Fibroblast of lung (primary cell): ENCODE measurements around the gene ATXN7L1. TPM values are rescaled to one million over a fixed set of nuclear protein-coding genes. Genes with fewer than 3 reads are reported as not detected.

Experiments
- DNase-seq, 2 donors: peaks; one replicate each; pipeline versions ENCODE4 v3.0.0 to v3.0.0-alpha.2; 2010; ENCODE audit warnings: low read depth in 2 of 2
- H2AFZ ChIP-seq: 2 replicates; pipeline ENCODE4 v1.5.1; 2012; ENCODE audit warnings: low read length, control low read depth, inconsistent platforms
- H3K27ac ChIP-seq: 2 replicates; pipeline ENCODE4 v1.5.1; 2011; ENCODE audit warnings: low read length, control low read depth; ENCODE audit not compliant: insufficient read depth
- H3K27me3 ChIP-seq: 2 replicates; pipeline ENCODE4 v1.5.1; 2011; ENCODE audit warnings: mild to moderate bottlenecking, low read length; ENCODE audit not compliant: control insufficient read depth, insufficient read depth
- H3K36me3 ChIP-seq: 2 replicates; pipeline ENCODE4 v1.5.1; 2011; ENCODE audit warnings: low read length; ENCODE audit not compliant: control insufficient read depth, insufficient read depth
- H3K4me1 ChIP-seq: 2 replicates; pipeline ENCODE4 v1.5.1; 2011; ENCODE audit warnings: low read length; ENCODE audit not compliant: control insufficient read depth, insufficient read depth; ENCODE audit errors: extremely low read depth
- H3K4me2 ChIP-seq: 2 replicates; pipeline ENCODE4 v1.5.1; 2011; ENCODE audit warnings: low read length, control low read depth; ENCODE audit not compliant: insufficient read depth; ENCODE audit errors: extremely low read depth
- H3K4me3 ChIP-seq, 4 experiments: fragments of 200-600 bp in 1 of 4; sonication (generic) in 1 of 4; replicated peaks in 1 of 4; 2 replicates each; pipeline ENCODE4 v1.5.1; 2011 to 2016; ENCODE audit warnings: low read length in 4 of 4, low read depth in 3 of 4, mild to moderate bottlenecking in 3 of 4, control low read depth in 2 of 4, inconsistent platforms in 1 of 4, mixed read lengths in 1 of 4; ENCODE audit not compliant: insufficient read depth in 1 of 4; ENCODE audit errors: control extremely low read depth in 1 of 4
- H3K79me2 ChIP-seq: 2 replicates; pipeline ENCODE4 v1.5.1; 2012; ENCODE audit warnings: mild to moderate bottlenecking, low read length, inconsistent platforms; ENCODE audit not compliant: control insufficient read depth, insufficient read depth
- H3K9ac ChIP-seq: 2 replicates; pipeline ENCODE4 v1.5.1; 2011; ENCODE audit warnings: mild to moderate bottlenecking, low read length, control low read depth; ENCODE audit not compliant: insufficient read depth
- H3K9me3 ChIP-seq: 2 replicates; pipeline ENCODE4 v1.5.1; 2012; ENCODE audit warnings: low read depth, low read length; ENCODE audit not compliant: control insufficient read depth, insufficient read depth
- H4K20me1 ChIP-seq: 2 replicates; pipeline ENCODE4 v1.5.1; 2011; ENCODE audit warnings: low read length; ENCODE audit not compliant: control insufficient read depth, insufficient read depth; ENCODE audit errors: extremely low read depth
- EZH2 ChIP-seq: IDR thresholded peaks from 2 replicates; pipeline ENCODE4 v1.5.1; 2012; ENCODE audit warnings: low read length, control low read depth, mild to moderate bottlenecking; ENCODE audit errors: missing control alignments
- polyA plus RNA-seq, 2 donors: library from polyadenylated mRNA; depleted of rRNA in 1 of 2; stranded (reverse) in 1 of 2; unstranded in 1 of 2; fragments of >200 nt; gene quantifications; 2 replicates each; pipeline ENCODE4 v1.2.1, GENCODE V29; 2011 to 2012; ENCODE audit warnings: missing spikeins in 1 of 2
- total RNA-seq: library from RNA; depleted of rRNA; stranded (reverse); fragments of >200 nt; gene quantifications from 2 replicates; pipeline ENCODE4 v1.2.1, GENCODE V29; 2014
- TF ChIP-seq, protein P1 (sequence below), 2 donors: IDR thresholded peaks in 1 of 2; conservative IDR thresholded peaks in 1 of 2; 1 replicate in 1 of 2; 2 replicates in 1 of 2; pipeline ENCODE4 v1.5.1; 2011 to 2012; ENCODE audit warnings: low read length in 2 of 2, control low read depth in 1 of 2, inconsistent platforms in 1 of 2, low read depth in 1 of 2, mild to moderate bottlenecking in 1 of 2

Gene ATXN7L1
- total and polyA plus RNA-seq, 2 donors (not counting 1 experiment from before 2014, with no cell fraction given), result 5.1 to 9.4 TPM

DNA sequence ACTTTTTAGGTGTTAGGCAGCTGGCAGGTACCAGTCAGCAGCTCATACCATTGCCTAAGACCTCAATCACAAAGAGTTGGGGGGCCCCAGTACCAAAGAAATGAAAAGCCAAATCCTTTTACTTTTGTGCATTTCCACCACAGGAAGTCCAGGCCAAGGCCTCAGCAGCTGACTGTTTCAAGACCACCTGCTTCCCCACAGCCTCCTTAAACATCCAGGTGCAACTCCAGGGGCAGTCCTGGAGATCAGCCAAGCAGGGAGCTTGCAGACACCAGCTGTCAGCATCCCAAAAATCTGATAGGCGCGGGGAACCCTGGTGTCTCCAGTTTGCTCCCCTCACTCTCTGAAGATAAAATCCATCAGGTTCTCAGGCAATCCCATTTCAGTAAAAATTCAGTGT is 203.6 kb downstream of the ATXN7L1 start:
- H3K27me3 ChIP-seq, result no peaks in the 10 kb centered on the region
- no peak for DNase-seq
- no peak overlapping the region for H3K27ac ChIP-seq
- no peaks in the 10 kb centered on the region for H3K79me2 ChIP-seq
- H3K4me3 ChIP-seq, result no peak overlapping the region
- no peaks in the 10 kb centered on the region for H3K36me3 ChIP-seq
- no peak overlapping the region for H3K9ac ChIP-seq
- H2AFZ ChIP-seq, result no peak overlapping the region
- TF ChIP-seq, protein P1, sequence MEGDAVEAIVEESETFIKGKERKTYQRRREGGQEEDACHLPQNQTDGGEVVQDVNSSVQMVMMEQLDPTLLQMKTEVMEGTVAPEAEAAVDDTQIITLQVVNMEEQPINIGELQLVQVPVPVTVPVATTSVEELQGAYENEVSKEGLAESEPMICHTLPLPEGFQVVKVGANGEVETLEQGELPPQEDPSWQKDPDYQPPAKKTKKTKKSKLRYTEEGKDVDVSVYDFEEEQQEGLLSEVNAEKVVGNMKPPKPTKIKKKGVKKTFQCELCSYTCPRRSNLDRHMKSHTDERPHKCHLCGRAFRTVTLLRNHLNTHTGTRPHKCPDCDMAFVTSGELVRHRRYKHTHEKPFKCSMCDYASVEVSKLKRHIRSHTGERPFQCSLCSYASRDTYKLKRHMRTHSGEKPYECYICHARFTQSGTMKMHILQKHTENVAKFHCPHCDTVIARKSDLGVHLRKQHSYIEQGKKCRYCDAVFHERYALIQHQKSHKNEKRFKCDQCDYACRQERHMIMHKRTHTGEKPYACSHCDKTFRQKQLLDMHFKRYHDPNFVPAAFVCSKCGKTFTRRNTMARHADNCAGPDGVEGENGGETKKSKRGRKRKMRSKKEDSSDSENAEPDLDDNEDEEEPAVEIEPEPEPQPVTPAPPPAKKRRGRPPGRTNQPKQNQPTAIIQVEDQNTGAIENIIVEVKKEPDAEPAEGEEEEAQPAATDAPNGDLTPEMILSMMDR (conservative IDR thresholded peaks at IDR 0.05 in 1 of 2, IDR thresholded peaks at IDR 0.05 in 1 of 2; ENCODE audit: low read depth in 1 of 2, low read length in 2 of 2), result no peak
- TF ChIP-seq EZH2, result no peak
- H3K9me3 ChIP-seq, result no peaks in the 10 kb centered on the region
- no peak overlapping the region for H3K4me2 ChIP-seq
- H4K20me1 ChIP-seq, result no peaks in the 10 kb centered on the region
- no peaks in the 10 kb centered on the region for H3K4me1 ChIP-seq

DNA sequence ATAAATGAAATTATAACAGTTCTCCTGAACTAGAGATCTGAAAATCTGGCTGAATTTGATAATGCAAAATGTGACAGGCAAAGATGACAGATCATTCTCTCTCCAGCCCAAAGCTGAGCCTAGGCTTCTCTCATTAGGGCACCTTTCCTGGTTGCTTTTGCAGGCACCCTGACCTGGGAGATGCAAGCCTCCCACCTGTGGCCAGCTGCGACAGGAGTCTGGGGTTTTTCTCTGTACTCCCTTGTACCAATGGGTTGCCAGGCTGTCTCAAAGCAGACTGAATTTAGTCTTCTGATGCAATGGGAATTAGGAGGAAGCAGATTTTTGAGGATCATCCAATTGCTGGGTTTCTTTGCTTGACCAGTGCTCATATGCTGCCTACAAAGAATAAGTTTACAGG is 210.1 kb downstream of the ATXN7L1 start:
- Histone ChIP-seq H3K4me1 (no peaks in the 10 kb centered on the region), H3K4me3 (no peak overlapping the region), H3K9me3 (no peaks in the 10 kb centered on the region), H3K4me2 (no peak overlapping the region), H3K27ac (no peak overlapping the region), H3K9ac (no peak overlapping the region), H3K27me3 (no peaks in the 10 kb centered on the region), H4K20me1 (no peaks in the 10 kb centered on the region), H3K79me2 (no peaks in the 10 kb centered on the region), H2AFZ (no peak overlapping the region), H3K36me3 (no peaks in the 10 kb centered on the region)
- no peak for TF ChIP-seq EZH2
- TF ChIP-seq, protein P1 (conservative IDR thresholded peaks at IDR 0.05 in 1 of 2, IDR thresholded peaks at IDR 0.05 in 1 of 2; ENCODE audit: low read depth in 1 of 2, low read length in 2 of 2), result no peak
- DNase-seq, result no peak

DNA sequence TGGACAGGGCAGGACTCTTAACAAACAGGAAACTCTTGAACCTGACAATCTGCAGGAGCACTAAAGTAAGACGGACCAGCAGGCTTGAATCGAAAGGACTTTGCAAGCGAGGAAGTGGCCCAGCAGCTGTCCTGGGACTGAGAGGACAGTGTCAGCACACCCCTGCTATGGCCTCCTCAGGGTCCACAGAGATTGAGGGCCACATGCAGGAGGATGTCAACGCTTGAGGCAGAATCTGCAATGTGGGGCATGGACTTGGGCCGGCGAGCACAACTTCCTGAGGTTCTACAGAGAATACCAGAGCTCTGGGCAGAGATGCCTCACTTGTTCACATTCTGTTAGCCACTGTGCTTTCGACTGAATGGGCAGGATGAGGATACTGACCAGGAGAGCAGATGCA is 210.7 kb downstream of the ATXN7L1 start:
- Histone ChIP-seq H3K9me3 (no peaks in the 10 kb centered on the region), H3K27me3 (no peaks in the 10 kb centered on the region), H3K79me2 (no peaks in the 10 kb centered on the region), H3K27ac (no peak overlapping the region), H3K4me2 (no peak overlapping the region), H3K4me1 (no peaks in the 10 kb centered on the region), H3K4me3 (no peak overlapping the region), H3K36me3 (no peaks in the 10 kb centered on the region), H4K20me1 (no peaks in the 10 kb centered on the region), H3K9ac (no peak overlapping the region), H2AFZ (no peak overlapping the region)
- no peak for DNase-seq
- TF ChIP-seq, protein P1 (conservative IDR thresholded peaks at IDR 0.05 in 1 of 2, IDR thresholded peaks at IDR 0.05 in 1 of 2; ENCODE audit: low read depth in 1 of 2, low read length in 2 of 2), result no peak
- TF ChIP-seq EZH2, result no peak
